SU-DHL-6 (cell line): ENCODE data around the gene ZNF467.

Source experiments
- EZH2phosphoT487 ChIP-seq: fragments of 200-600 bp; sonication (generic), shearing (Covaris generic); conservative IDR thresholded peaks from 2 replicates; pipeline ENCODE4 v1.6.1; 2018; ENCODE audit warnings: mild to moderate bottlenecking, antibody characterized with exemption, low read length, moderate library complexity, mixed read lengths
- TF ChIP-seq, protein P1 (sequence below): fragments of 200-600 bp; sonication (generic); IDR thresholded peaks from one replicate; pipeline ENCODE4 v1.5.1; 2017; ENCODE audit warnings: antibody characterized with exemption, mild to moderate bottlenecking, low read length, moderate library complexity; ENCODE audit not compliant: insufficient read depth, poor library complexity, severe bottlenecking

DNA sequence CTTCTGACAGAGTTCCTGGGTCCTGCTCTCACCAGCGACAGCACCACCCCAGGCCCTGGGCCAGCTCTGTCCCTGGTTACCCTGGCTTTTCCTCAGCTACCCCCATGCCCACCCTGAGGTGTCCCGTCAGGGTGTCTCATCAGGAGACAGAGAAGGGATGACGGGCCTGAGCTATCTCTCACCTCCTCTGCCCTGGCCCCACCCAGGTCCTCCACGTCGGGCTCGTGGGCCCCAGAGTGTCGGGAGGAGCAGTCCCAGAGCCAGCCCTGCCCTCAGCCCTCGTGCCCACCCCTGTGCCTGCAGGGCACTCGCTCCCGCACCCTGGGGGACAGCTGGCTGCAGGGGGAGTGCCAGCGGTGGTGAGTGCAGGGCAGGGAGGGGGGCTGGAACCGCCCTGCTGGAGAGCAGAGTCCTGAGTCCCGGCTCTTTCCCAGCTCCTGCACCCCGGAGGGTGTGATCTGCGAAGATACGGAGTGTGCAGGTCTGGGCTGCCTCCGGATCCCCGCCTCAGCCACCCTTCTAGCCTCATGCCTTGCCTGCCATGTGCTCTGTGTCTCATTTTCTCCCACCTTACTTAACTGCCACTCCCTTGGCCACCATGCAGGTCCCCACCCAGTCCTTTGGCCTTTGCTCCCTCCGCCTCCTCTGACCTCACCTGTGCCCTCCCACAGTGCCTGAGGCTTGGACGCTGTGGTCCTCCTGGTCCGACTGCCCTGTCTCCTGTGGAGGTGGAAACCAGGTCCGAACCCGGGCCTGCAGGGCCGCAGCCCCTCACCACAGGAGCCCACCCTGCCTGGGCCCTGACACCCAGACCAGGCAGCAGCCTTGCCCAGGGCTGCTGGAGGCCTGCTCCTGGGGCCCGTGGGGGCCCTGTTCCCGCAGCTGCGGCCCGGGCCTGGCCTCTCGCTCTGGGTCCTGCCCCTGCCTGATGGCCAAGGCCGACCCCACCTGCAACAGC is 48.1 kb upstream of the ZNF467 start:
- TF ChIP-seq, protein P1, sequence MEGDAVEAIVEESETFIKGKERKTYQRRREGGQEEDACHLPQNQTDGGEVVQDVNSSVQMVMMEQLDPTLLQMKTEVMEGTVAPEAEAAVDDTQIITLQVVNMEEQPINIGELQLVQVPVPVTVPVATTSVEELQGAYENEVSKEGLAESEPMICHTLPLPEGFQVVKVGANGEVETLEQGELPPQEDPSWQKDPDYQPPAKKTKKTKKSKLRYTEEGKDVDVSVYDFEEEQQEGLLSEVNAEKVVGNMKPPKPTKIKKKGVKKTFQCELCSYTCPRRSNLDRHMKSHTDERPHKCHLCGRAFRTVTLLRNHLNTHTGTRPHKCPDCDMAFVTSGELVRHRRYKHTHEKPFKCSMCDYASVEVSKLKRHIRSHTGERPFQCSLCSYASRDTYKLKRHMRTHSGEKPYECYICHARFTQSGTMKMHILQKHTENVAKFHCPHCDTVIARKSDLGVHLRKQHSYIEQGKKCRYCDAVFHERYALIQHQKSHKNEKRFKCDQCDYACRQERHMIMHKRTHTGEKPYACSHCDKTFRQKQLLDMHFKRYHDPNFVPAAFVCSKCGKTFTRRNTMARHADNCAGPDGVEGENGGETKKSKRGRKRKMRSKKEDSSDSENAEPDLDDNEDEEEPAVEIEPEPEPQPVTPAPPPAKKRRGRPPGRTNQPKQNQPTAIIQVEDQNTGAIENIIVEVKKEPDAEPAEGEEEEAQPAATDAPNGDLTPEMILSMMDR: no peak
- TF ChIP-seq EZH2phosphoT487: no peak
